HG03095 (cell line): ENCODE results near the gene SLC25A13.
"Not testable (repeated sequence)": the region's sequence is repeated elsewhere in the genome, so short reads cannot be mapped to it uniquely, and the experiment has no call there.

Experiments
- ATAC-seq: cut with Tn5 transposase; IDR thresholded peaks from one replicate; pipeline ENCODE4 v1.9.1; 2021; ENCODE audit warnings: moderate library complexity; ENCODE audit not compliant: unreplicated experiment

SLC25A13 gene, protein sequence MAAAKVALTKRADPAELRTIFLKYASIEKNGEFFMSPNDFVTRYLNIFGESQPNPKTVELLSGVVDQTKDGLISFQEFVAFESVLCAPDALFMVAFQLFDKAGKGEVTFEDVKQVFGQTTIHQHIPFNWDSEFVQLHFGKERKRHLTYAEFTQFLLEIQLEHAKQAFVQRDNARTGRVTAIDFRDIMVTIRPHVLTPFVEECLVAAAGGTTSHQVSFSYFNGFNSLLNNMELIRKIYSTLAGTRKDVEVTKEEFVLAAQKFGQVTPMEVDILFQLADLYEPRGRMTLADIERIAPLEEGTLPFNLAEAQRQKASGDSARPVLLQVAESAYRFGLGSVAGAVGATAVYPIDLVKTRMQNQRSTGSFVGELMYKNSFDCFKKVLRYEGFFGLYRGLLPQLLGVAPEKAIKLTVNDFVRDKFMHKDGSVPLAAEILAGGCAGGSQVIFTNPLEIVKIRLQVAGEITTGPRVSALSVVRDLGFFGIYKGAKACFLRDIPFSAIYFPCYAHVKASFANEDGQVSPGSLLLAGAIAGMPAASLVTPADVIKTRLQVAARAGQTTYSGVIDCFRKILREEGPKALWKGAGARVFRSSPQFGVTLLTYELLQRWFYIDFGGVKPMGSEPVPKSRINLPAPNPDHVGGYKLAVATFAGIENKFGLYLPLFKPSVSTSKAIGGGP

DNA sequence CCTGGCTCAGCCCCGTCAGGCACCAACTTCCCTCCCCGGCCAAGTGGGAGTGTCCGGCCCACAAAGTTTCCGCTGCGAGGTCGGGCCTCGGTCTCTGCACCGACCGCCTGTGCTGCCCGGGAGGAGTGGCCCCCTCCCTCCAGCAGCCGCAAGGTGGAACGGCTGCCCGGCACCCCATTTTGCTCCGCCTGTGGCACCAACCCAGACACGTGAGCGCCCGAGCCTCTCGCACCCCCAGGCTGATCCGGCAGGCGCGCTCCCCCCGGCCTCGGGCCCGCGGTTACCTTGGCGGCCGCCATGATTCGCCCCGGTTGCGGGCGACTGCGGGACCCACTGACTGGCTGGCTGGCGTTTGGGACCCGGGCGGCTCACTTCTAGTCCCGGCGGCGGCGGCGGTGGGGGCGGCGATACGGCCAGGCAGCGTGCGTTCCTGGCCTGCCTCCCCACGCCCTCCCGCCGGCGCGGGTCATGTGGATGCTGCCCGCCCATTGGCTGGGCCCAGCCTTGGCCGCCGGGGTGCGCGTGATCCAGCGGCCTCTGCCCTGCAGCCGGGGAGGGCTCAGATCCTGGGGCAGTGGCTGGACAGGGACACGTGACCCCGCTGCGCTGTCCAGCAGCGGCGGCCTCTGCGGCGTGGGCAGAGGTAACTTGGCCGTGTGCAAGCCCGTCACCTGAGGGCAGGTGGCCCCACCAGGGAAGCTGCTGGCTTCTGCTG is at the start of gene SLC25A13:
TSS of gene SLC25A13 (minus strand) at position 441 of the 715 bp plus-strand sequence. CDS start at position 299, 142 bp downstream.
- peak; percentile 84 for ATAC-seq

DNA sequence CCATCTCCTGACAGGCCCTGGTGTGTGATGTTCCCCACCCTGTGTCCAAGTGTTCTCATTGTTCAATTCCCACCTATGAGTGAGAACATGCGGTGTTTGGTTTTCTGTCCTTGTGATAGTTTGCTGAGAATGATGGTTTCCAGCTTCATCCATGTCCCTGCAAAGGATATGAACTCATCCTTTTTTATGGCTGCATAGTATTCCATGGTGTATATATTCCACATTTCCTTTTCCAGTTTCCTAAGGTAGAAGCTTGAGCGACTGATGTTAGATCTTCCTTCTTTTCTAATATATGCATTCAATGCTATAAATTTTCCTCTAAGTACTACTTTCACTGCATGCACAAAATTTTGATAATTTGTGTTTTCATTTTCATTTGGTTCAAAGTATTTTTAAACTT is 44.0 kb upstream of the SLC25A13 start:
- not testable (repeated sequence) for ATAC-seq

DNA sequence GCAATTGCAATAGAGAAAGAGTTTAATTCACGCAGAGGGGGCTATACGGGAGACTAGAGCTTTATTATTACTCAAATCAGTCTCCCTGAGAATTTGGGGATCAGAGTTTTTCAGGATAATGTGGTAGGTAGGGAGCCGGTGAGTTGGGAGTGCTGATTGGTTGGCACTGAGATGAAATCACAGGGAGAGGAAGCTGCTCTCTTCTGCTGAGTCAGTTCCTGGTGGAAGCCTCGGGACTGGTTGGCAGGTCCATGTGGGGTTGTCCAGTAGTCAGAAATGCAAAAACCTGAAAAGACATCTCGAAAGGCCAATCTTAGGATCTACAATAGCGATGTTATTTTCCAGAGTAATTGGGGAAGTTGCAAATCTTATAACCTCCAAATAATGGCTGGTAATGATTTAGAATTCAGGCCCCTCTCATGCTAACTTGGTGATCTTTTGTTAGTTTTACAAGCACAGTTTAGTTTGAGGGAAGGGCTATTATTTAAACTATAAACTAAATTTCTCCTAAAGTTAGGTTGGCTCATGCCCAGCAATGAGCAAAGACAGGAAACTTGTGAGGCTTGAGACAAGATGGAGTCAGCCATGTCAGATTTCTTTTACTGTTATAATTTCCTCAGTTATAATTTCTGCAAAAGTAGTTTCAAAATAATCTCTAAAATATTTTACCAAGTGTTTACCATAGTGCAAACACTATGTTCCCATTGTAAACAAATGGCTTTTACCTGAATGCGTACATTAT is 39.4 kb upstream of the SLC25A13 start:
- no peak for ATAC-seq

DNA sequence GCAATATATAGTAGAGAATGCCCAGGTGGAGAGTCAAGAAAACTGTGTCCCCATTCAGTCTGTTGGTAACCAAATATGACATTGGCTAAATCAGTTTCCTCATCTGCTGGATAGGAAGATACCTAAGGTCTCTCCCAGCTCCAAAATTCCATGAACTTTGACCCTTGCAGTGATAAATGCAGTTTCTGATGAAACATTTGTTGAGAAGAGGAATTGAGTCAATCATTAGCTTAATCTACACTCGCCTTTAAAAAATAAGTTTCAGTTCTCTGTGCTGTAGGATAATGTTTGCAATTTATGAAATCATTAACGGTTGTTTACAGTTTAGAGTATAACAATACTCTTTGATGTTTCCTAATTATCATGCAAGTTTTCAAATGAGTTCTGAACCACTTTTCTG is 38.0 kb upstream of the SLC25A13 start:
- ATAC-seq: no peak

DNA sequence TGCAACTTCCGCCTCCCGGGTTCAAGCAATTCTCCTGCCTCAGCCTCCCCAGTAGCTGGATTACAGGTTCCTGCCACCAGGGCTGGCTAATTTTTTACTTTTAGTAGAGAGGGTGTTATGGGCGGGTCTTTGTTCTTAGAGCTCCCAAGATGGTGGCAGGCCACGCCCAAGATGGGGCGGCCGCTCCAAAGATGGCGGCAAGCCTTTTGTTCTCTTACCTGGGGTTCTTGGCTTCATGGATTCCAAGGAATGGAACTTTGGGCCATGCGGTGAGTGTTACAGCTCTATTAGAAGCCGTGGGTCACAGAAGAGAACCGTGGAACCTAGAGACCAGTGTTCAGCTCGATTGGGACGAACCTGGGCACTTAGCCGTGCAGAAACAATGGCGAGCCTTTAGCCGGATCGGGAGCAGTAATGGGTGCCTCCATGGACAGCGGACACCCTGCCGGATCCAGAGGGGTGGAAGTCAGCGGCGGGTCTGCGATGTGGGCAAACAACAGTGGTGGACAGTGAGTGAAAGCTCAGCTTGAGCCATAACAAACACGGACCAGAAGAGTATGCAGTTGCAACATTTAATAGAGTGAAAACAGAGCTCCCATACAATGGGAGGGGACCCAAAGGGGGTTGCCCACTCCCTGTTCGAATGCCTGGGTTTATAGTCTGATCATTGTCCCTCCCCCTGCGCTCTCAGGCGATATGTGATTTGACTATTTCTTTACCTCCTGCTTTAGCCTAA is 36.5 kb upstream of the SLC25A13 start:
- not testable (repeated sequence) for ATAC-seq

DNA sequence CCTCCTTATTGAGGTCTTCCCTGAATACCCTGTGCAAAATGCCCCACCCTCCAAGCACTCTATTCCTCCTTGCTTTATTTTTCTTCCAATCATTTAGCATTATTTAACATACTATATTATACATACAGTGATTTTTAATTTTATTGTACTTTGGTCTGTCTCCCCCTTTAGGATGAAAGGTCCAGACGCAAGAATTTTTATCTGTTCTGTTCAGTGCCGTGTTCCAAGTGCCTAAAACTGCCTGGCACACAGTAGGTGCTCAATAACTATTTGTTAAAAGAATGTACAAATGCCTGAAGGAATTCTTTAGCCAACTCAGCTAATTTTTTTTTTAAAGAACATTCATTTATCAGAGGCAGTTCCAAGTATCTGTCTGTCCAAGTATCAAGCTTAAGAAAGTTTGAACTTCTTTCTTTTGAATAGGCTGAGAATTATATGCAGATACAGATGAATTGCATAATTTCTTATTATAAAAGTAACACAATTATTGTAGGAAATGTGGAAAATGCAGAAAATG is 34.1 kb upstream of the SLC25A13 start:
- ATAC-seq: no peak

DNA sequence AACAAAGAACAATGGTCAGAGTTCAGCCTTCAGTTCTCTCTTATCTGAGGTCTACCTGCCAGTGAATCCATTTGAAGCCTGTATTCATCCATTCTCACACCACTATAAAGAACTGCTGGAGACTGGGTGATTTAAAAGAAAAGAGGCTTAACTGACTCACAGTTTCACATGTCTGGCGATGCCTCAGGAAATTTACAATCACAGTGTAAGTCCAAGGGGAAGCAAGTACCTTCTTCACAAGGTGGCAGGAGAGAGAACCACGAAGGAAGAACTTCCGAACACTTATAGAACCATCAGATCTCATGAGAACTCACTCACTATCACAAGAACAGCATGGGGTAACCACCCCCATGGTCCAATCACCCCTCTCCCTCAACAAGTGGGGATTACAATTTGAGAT is 33.0 kb upstream of the SLC25A13 start:
- no peak for ATAC-seq

DNA sequence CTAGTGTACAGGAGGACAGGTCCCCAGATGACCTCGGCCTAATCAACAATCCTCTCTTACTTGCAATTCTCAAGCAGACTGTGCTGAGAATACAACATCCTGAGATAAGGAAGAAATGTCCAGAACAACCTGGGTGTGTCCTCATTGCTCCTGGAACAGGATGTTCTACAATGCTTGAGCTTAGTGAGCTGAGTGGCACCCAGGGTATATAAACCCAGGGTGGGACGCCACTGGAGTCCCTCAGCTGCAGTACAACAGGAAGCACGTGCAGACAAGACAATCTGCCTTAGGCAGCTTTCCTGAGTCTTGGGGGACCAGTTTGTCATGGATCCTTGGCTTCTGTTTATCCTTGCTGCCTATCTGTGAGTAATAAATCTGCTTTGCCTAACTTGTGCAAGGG is 27.7 kb upstream of the SLC25A13 start:
- ATAC-seq: no peak

DNA sequence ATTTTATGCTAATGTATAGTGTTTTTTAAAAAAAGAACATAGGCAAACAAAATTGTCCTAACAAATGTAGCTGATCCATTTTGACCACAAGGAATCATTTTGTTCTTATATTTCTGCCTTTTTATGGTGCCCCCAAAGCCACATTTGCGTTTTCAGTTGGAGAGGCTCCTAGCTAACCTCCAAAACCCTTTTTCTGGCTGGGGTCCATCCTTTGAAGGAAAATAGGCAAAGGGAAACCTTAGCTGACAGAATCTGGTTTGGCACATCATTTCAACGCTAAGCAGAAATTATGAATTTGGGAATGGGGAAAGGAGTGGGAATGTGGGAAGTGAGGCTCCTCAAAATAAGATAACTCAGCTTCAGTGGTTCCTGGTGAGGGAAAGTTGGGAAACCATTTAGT is 25.6 kb upstream of the SLC25A13 start:
- no peak for ATAC-seq

DNA sequence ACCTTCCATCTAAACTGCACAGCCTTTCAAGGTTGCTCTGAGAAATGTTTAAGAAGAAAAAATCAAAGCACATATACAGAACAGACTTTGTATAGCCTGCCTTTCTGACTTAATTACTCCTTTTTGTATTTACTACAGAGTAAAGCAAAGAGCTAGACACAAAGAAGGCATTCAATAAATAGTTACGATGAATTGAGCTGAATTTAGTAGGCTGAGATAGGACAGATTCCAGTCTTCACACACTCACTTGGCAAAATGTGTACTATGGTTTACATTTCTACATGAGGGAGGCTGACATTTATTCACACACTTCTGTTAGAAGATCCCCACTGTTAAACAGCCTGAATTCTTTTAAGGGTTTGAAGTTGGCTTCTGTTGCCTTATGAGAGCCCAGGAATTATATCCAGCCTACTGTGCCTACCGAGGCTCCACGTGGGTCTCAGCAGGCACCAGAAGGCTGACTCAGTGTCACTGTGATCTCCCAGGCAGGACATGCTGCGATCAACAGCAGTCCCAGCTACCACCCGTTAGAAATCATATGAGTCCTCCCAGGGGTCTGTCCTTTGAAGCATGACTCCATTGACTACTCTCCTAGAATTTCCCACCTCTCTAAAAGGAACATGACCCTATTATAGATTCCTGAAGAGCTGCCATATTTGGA is 24.5 kb upstream of the SLC25A13 start:
- no peak for ATAC-seq

DNA sequence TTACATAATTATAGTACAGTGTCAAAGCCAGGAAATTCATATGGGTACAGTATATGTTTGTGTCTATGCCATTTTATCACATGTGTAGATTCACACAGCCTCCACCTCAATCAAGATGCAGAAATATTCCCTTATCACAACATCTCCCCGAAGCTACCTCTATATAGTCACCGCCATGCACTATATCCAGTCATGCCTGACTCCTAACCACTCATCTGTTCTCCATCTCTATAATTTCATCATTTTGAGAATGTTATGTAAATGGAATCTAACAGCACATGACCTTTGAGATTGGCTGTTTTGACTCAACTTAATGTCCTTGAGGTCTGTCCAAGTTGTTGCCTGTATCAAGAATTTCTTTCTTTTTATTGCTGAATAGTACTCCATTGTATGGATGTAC is 22.3 kb upstream of the SLC25A13 start:
- no peak for ATAC-seq

DNA sequence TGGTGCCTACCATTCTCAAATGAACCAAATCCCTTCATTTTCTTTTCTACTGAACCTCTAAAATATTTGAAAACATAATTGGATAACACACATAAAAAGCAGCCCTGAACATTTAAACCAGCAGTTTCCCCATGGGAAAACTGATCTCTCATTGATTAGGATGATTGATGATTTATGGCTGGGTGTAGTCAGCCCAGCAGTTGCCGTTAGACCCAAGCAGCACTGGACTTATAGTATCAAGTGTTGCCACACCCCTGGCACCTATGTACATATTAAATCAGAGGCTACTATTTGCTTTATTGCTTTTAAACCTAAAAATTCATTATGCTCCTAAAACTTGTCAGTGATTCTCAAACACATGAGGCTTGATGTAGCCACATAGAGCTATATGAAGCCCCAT is 20.2 kb upstream of the SLC25A13 start:
- ATAC-seq: no peak

DNA sequence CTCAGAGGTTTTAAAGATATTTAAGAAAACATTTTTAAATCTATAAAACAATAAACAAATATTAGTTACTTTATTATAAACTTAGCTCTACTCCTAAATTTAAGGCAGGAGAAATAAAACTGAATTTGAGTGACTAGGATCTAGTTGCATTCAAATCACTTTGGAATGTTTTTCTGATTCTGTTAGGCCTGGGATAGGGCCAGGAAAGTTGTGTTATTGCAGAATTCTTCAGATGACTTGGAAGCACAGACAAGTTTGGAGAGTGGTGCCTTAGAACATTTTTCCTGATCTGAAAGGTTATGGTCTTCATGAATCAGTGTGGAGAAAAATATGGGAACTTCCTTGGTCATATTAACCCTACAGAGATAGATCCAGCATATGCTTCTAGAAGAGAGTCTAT is 15.6 kb upstream of the SLC25A13 start:
- ATAC-seq: no peak

DNA sequence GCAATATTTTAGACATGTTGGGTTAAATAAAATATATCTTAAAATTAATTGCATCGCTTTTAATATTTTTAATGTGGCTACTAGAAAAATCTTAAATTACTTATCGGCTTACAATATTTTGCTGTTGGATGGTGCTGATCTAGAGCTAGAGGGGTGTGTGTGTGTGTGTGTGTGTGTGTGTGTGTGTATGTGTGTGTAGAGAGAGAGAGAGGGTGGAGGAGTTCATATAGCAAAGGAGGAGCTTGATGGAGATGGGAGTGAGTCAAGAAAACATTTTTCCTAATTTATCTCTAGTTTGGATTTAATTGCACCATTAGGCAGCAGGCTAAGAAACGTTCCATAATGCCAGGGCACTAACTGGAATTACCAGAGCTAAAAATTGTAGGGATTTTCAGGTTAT is 10.4 kb upstream of the SLC25A13 start:
- ATAC-seq: no peak

DNA sequence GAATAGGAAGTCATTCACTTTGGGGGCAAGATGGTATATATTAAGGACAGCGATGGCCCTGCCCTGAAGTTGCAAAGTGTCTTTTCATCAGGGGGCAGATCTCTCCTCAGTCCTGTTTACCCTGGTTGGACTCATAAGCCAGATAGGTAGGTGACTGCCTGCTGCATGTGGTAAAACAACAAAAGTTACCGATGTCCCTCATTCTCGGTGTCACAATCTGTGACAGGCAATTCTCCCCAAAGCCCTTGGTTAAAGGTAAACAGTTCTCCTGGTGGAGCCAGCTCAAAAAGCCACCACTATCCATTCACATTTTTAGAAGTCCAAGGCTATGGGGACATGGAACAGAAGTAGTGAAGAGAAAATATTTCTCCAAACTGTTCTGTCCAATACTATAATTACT is 9.9 kb upstream of the SLC25A13 start:
- ATAC-seq: no peak

DNA sequence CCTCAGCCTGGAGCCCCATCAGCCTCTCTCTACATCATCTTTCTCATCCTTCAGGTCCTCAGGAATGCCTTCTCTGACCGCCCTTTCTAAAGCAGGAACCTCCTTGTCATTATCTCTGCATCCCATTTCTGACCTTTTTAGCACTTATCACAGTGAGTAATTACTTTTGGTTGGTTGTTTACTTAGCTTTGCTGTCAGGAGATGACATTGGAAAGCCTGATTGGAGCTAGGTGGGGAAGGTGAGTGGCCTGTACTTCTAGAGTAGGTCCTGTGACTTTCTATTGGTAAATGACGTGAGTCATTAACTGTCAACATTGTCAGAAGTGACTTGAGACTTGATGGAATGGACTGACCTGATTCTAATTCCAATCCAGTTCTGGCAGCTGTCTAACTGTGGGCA is 9.3 kb upstream of the SLC25A13 start:
- ATAC-seq: no peak

DNA sequence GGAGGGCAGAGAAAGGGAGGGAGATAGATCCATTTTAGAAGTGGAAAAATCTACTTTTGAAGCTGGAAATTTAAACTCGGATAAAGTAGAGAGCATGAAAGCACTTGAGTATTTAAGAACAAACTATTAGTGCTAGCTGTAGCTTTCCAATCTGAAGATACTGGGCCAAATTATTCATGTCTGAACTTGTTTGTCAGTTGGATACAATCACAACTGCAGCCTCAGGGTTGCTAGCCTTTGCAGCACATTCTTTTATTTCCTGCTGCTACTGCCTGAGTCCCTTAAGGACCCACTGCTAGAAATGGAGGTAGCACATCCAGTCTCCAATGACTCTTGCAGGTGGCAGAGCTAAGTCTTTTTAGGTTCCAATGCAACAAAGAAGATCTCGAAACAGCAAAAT is 8.3 kb upstream of the SLC25A13 start:
- no peak for ATAC-seq

DNA sequence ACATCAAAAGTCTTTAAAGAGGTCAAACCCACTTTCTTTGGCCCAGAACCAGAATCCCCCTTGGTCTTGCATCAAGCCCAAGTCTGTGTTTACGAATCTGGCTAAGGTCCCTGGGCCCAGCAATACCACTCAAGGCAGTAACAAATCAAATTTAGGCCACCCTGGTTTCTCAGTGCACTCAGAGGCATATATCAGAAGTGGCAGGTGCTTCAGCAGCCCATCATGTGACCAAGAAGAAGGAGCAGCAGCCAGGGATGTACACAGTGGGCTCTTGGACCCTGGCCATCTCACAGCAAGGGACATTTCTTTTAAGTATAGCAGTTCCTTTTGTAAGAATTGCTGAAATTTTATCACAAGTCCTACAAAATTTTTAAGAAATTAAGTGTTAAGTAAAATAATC is 7.3 kb upstream of the SLC25A13 start:
- ATAC-seq: no peak

DNA sequence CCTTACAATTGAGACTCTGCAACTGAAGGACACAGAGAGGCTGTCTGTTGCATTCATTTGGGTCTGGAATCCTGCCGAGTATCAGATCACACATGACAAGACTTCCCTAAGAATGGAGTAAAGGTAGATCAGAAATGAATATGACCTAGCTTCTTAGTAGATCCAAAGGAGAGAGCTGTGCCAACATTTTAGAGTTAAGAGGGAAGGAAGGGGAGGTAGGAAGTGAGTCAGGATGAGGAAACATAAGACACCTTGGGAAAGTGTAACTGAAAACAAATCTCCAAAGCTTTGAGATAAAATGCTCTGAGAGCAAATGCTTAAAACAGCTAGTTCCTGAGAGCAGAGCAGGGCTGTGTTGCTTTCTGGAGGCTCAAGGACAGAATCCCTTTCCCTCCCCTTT is 6.1 kb upstream of the SLC25A13 start:
- no peak for ATAC-seq

DNA sequence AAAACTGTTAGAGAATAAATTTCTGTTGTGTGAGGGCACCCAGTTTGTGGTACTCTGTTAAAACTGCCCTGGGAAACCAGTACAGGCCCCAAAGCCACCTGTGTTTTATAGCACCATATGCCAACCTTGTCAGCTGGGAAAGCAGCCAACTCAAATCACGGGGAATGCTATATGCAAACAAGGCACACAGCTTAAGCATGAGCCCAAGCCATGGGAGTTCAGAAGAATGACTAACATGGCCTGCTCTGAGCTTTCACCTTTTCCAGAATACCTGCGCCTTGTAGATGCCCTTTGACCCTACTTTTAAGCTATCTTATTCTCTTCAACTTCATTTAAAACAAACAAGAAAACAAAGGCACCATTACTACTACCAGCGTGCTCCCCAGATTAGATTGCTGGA is 5.5 kb upstream of the SLC25A13 start:
- no peak for ATAC-seq
